Upper lobe of left lung (tissue), 4 donors: ENCODE measurements around the gene AXDND1.

Experiments used
- EP300 ChIP-seq, 4 donors: sonication (generic); formaldehyde crosslinking; IDR thresholded peaks; one replicate each; pipeline ENCODE4 v1.5.1; 2017; ENCODE audit warnings: antibody characterized with exemption in 4 of 4, control low read depth in 2 of 4
- POLR2A ChIP-seq, 4 donors: fragments of 450-650 bp; IDR thresholded peaks; one replicate each; pipeline ENCODE4 v1.5.1; 2016 to 2017; ENCODE audit warnings: antibody characterized with exemption in 4 of 4, mild to moderate bottlenecking in 2 of 4
- TF ChIP-seq, protein P1 (sequence below), 6 experiments: fragments of 450-650 bp in 4 of 6; fragments of 200-600 bp in 2 of 6; sonication (generic) in 2 of 6; IDR thresholded peaks; one replicate each; pipeline ENCODE4 v1.5.1; 2016 to 2019; ENCODE audit warnings: antibody characterized with exemption in 6 of 6

DNA sequence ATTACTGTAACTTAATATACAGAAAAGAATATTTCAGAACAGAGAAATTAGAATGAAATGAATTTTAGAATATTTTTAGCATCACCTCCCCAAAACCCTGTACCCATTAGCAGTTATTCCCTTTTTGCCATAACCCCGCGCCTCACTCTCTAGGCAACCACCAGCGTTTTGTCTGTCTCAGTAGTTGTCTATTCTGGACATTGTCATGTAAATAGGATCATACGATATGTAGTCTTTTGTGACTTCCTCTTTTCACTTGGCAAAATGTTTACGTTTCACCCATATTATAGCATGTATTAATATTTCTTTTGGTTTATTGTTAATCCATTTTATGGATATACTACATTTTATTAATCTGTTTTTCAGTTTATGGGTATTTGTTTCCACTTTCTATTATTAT, 47.3 kb upstream of the AXDND1 start:
- TF ChIP-seq POLR2A (IDR thresholded peaks at IDR 0.05) (no peak), EP300 (IDR thresholded peaks at IDR 0.05) (no peak)
- TF ChIP-seq, protein P1, sequence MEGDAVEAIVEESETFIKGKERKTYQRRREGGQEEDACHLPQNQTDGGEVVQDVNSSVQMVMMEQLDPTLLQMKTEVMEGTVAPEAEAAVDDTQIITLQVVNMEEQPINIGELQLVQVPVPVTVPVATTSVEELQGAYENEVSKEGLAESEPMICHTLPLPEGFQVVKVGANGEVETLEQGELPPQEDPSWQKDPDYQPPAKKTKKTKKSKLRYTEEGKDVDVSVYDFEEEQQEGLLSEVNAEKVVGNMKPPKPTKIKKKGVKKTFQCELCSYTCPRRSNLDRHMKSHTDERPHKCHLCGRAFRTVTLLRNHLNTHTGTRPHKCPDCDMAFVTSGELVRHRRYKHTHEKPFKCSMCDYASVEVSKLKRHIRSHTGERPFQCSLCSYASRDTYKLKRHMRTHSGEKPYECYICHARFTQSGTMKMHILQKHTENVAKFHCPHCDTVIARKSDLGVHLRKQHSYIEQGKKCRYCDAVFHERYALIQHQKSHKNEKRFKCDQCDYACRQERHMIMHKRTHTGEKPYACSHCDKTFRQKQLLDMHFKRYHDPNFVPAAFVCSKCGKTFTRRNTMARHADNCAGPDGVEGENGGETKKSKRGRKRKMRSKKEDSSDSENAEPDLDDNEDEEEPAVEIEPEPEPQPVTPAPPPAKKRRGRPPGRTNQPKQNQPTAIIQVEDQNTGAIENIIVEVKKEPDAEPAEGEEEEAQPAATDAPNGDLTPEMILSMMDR (IDR thresholded peaks at IDR 0.05), result no peak
